Stimulated activated effector memory CD8-positive, alpha-beta T cell treated with anti-CD3 and anti-CD28 coated beads, Interleukin-12 subunit alpha, Interleukin-12 subunit beta, amount 100 ng/mL, for 72 hours (primary cell): ENCODE data around the gene PVR.
"Not testable (repeated sequence)": the region's sequence is repeated elsewhere in the genome, so short reads cannot be mapped to it uniquely, and the experiment has no call there.

Experiments
- ATAC-seq: fragments of 150-1000 bp; cut with Tn5 transposase; 2 replicates; pipeline ENCODE4 v1.10.0; 2021
- DNase-seq, 2 donors: peaks; one replicate each; pipeline ENCODE4 v3.0.0; 2021 to 2022; ENCODE audit warnings: low spot score in 2 of 2
- H3K27ac Mint-ChIP-seq: one replicate; pipeline ENCODE4 v1.8.0; 2022; ENCODE audit warnings: mild to moderate bottlenecking, mixed read lengths
- H3K36me3 Mint-ChIP-seq: one replicate; pipeline ENCODE4 v1.8.0; 2022; ENCODE audit warnings: mild to moderate bottlenecking, mixed read lengths
- H3K4me1 Mint-ChIP-seq: one replicate; pipeline ENCODE4 v1.8.0; 2022; ENCODE audit warnings: mixed read lengths
- H3K4me3 Mint-ChIP-seq: one replicate; pipeline ENCODE4 v1.8.0; 2022; ENCODE audit warnings: mild to moderate bottlenecking, mixed read lengths
- H3K9me3 Mint-ChIP-seq: one replicate; pipeline ENCODE4 v1.8.0; 2022; ENCODE audit warnings: mixed read lengths

The PVR gene, protein sequence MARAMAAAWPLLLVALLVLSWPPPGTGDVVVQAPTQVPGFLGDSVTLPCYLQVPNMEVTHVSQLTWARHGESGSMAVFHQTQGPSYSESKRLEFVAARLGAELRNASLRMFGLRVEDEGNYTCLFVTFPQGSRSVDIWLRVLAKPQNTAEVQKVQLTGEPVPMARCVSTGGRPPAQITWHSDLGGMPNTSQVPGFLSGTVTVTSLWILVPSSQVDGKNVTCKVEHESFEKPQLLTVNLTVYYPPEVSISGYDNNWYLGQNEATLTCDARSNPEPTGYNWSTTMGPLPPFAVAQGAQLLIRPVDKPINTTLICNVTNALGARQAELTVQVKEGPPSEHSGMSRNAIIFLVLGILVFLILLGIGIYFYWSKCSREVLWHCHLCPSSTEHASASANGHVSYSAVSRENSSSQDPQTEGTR

DNA sequence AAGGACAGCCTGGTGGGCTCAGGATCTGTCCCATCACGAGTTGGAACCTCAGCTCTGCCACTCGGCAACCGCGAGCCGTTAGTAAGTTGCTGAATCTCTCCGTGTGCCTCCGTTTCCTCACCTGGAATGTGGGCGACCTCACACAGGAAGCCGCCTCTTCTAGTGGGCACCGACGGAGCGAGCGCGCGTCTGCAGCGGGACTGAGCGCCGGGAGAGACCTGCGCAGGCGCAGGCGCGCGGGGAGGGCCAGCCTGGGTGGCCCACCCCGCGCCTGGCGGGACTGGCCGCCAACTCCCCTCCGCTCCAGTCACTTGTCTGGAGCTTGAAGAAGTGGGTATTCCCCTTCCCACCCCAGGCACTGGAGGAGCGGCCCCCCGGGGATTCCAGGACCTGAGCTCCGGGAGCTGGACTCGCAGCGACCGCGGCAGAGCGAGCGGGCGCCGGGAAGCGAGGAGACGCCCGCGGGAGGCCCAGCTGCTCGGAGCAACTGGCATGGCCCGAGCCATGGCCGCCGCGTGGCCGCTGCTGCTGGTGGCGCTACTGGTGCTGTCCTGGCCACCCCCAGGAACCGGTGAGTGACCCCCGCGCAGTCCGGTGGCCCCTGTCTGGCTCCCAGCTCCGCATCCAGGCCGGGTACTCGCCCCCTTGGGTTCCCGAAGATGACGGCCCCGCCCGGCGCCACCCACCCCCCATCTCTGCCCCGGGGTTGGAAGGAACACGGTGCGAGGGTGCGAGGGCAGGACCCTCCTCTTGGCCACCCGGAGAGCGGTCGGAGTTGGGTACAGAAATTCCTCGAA is at the start of gene PVR:
Gene PVR, plus strand, starts transcription at position 306 of the 797 bp plus-strand sequence. Its CDS starts 187 bp downstream, at position 493.
- DNase-seq: peak in 1 of 2 donors; percentile 59
- Mint-ChIP-seq H3K9me3 (no peaks in the 10 kb centered on the region), H3K36me3 (no peaks in the 10 kb centered on the region), H3K4me3 (peak within 1 kb of the TSS; percentile 63), H3K27ac (no peak within 1 kb of the TSS), H3K4me1 (no peaks in the 10 kb centered on the region)
- ATAC-seq: peak; percentile 82

DNA sequence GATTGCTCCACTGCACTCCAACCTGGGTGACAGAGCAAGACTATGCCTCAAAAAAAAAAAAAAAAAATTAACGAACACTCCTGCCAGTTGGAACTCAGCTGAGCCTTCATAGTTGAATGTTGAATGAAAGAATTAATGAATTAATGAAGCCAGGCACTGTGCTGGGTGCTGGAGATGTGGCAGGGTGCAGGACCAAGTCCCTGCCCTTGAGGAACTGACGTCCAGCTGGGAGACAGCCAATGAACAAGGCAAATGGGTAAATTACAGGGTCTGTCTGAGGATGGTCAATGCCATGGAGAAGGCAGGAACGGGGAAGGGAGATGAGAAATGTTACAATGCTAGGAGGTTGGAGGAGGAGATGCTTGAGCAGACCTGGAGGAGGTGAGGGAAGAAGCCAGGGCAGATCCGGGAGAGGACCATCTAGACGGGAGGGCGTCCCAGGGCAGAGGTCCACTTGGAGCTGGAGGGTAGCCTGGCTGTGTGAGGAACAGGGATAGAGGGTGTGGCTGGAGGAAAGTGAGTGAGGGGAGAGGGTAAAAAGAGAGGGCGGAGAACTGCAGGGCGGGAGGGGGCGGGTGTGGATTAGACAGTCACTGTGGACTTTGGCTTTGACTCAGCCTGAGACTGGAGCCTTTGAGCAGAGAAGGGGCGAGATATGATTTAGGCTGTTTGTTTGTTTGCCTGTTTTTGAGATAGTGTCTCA is 47.1 kb upstream of the PVR start:
- H3K4me3 Mint-ChIP-seq: no peak overlapping the region

DNA sequence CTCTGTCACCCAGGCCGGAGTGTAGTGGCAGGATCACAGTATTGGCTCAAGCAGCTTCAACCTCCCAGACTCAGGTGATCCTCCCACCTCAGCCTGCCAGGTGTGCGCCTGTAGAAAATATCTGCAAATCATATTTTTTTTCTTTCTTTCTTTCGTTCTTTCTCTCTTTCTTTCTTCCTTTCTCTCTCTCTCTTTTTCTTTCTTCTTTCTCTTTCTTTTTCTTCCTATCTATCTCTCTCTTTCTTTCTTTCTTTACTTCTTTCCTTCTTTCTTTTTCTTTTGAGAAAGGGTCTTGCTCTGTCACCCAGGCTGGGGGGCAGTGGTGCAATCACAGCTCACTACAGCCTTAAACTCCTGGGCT is 46.6 kb upstream of the PVR start:
- DNase-seq (no peak), ATAC-seq (no peak)
- peaks cover 15% of the 10 kb centered on the region for H3K9me3 Mint-ChIP-seq
- no peak overlapping the region for H3K4me3 Mint-ChIP-seq
- no peaks in the 10 kb centered on the region for H3K36me3 Mint-ChIP-seq
- no peaks in the 10 kb centered on the region for H3K4me1 Mint-ChIP-seq
- no peak overlapping the region for H3K27ac Mint-ChIP-seq

More for the DNA sequence above, 47.1 kb upstream of the PVR start:
- no peak for DNase-seq
- Mint-ChIP-seq H3K27ac (no peak overlapping the region), H3K4me1 (no peaks in the 10 kb centered on the region), H3K9me3 (peaks cover 15% of the 10 kb centered on the region), H3K36me3 (no peaks in the 10 kb centered on the region)
- no peak for ATAC-seq

DNA sequence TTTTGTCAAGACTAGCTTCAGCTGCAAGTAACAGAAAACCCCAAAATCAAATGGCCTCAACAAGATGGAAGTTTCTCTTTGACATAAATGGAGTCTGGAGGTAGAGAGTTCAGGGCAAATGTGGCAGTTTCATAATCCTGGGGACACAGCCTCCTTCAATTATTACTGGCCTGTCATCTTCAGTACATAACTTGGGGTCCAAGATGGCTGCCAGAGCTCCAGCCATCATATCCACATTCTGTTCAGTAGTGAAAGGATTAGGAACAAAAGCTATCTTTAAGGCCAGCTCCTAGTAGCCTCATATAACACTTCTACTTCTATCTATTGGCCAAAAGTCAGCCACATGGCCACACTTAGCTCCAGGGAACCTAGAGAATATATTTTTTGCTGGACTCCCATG is 45.4 kb upstream of the PVR start:
- no peaks in the 10 kb centered on the region for H3K36me3 Mint-ChIP-seq
- DNase-seq (no peak), ATAC-seq (no peak)
- no peak overlapping the region for H3K27ac Mint-ChIP-seq
- no peaks in the 10 kb centered on the region for H3K4me1 Mint-ChIP-seq
- H3K9me3 Mint-ChIP-seq: peaks cover 15% of the 10 kb centered on the region
- H3K4me3 Mint-ChIP-seq: no peak overlapping the region

DNA sequence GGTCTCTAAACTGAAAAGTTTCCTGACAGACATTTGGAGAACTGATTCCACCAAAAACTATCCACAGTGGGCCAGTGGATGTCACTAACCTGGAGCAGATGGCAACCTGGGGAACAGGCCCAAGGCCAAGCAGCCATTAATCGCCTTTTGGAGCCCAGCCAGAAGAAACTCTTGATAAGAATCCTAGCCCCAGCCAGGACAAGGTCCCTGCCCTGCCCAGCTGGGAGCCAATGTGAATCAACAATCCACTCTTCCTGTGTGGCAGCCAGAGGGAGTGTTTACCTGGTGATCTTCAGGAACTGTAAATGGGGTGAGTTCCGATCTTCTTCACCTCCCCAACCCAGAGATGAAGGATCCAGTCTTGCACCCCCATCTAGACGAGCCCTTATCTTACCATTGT is 44.8 kb upstream of the PVR start:
- Mint-ChIP-seq H3K4me1 (no peaks in the 10 kb centered on the region), H3K9me3 (peaks cover 15% of the 10 kb centered on the region), H3K36me3 (no peaks in the 10 kb centered on the region), H3K27ac (no peak overlapping the region), H3K4me3 (no peak overlapping the region)
- DNase-seq (no peak), ATAC-seq (no peak)

DNA sequence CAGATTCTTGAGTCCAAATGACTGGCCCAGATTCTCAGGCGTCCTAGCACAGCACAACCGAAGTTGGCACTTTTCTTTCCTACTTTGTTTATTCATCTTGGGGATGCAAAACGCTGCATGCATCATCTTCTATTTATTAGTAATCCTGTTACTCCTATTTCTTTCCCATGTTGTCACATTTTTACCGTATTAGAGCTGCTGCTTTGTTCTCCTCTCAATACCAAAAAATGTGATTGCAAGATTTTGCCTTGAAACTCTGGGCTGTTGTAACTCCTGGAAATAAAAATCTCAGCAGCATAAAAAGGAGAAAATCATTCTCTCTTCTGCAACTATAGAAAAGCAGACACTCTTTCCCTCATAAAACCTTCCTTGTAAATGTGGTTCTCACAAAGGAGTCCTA is 43.2 kb upstream of the PVR start:
- H3K4me3 Mint-ChIP-seq: no peak overlapping the region
- H3K36me3 Mint-ChIP-seq: no peaks in the 10 kb centered on the region
- H3K27ac Mint-ChIP-seq: no peak overlapping the region
- H3K9me3 Mint-ChIP-seq: peaks cover 14% of the 10 kb centered on the region
- ATAC-seq (no peak), DNase-seq (no peak)
- no peaks in the 10 kb centered on the region for H3K4me1 Mint-ChIP-seq

DNA sequence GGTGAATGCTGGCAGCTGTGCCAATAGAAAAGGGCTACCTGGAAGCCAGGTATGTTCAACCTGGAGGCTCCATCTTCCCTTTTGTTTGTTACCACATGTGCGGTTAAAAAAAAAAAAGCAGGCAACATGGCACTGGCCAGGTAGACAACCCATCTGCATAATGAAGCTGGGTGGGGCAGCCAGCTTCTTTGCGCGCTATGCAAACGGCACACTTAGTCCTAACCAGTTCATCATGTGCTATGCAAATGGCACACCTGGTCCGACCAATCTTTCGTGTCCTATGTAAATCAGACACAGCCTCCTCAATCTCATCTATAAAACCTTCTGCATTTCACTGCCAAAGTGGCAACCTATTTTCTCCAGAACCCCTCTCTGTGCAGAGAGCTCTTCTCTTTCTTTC is 41.6 kb upstream of the PVR start:
- H3K4me1 Mint-ChIP-seq: no peaks in the 10 kb centered on the region
- H3K36me3 Mint-ChIP-seq: no peaks in the 10 kb centered on the region
- H3K9me3 Mint-ChIP-seq: peaks cover 9% of the 10 kb centered on the region
- ATAC-seq (no peak), DNase-seq (no peak)
- H3K4me3 Mint-ChIP-seq: no peak overlapping the region
- H3K27ac Mint-ChIP-seq: no peak overlapping the region

DNA sequence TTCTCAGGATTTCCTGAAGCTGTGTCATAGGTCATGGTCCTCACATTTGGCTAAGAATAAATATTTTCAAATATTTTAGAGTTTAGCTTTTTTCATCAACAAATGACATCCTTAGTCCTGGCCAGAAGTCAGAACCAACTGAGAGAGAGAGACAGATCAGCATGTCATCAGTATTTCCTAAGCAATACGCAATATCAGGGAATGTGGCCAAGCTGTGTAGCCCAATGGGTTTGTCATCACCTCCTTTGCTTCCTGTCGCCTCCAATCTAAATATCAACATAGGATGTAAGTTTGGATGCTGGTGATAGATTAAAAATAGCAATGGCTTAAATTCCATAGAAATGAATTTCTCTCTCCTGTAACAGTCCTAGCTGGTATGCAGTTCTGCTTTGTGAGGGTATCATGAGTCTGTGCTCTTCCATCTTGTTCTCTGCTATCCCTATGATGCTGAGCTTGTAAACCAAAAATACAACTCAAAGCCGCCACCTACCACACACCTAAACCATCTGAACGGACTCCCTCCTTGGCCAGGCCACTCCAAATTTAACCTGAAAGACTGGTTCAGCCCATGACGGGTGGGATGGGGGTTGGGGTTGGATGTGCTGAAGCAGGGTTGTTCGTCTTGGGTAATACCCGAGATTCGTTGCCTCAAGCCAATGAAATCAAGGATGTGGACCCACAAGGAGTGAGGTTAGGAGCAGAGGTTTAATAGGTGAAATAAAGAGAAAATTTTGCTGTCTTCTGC is 40.3 kb upstream of the PVR start:
- DNase-seq (no peak), ATAC-seq (no peak)
- Mint-ChIP-seq H3K4me3 (no peak overlapping the region), H3K9me3 (peaks cover 12% of the 10 kb centered on the region), H3K36me3 (no peaks in the 10 kb centered on the region), H3K27ac (no peak overlapping the region), H3K4me1 (no peaks in the 10 kb centered on the region)

DNA sequence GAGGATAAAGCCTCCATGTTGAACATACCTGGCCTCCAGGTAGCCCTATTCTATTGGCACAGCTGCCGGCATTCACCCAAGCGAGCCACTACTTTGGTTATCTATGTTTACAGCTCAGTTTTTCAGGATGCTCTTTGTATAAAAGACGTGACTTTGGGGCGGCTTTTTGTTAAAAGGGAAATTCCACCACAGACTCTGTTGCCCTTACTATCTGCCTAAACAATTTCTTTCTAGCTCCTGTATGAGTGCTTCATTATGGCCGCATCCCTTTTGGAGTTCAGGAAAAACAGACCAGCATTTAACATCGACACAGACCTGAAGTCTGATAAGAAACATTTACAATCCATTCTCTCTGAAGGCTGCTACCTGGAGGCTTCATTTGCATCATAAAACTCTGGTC is 39.5 kb upstream of the PVR start:
- no peaks in the 10 kb centered on the region for H3K4me1 Mint-ChIP-seq
- no peak for DNase-seq
- H3K4me3 Mint-ChIP-seq: no peak overlapping the region
- H3K9me3 Mint-ChIP-seq: peaks cover 10% of the 10 kb centered on the region
- H3K36me3 Mint-ChIP-seq: no peaks in the 10 kb centered on the region
- no peak overlapping the region for H3K27ac Mint-ChIP-seq
- ATAC-seq: no peak

DNA sequence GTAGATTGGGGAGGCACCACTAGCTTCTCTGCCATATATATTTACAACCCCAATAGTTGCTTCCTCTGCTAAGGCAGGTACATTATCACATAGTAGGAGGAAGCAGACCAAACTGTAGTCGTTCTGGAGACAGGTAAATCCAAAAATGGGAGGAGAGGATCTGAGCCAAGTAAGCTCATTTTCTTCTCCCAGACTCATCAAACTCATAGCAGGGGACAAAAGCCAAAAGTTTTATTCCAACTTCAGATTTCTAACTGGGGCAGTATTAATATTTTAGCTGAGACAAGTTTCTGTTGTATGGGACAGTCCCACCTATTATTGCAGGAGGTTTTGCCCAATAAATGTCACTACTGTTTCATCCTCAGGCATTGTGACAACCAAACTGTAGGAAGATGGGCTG is 38.2 kb upstream of the PVR start:
- H3K27ac Mint-ChIP-seq: no peak overlapping the region
- H3K4me1 Mint-ChIP-seq: no peaks in the 10 kb centered on the region
- no peak for ATAC-seq
- H3K9me3 Mint-ChIP-seq: peaks cover 6% of the 10 kb centered on the region
- no peak for DNase-seq
- H3K4me3 Mint-ChIP-seq: no peak overlapping the region
- H3K36me3 Mint-ChIP-seq: no peaks in the 10 kb centered on the region

DNA sequence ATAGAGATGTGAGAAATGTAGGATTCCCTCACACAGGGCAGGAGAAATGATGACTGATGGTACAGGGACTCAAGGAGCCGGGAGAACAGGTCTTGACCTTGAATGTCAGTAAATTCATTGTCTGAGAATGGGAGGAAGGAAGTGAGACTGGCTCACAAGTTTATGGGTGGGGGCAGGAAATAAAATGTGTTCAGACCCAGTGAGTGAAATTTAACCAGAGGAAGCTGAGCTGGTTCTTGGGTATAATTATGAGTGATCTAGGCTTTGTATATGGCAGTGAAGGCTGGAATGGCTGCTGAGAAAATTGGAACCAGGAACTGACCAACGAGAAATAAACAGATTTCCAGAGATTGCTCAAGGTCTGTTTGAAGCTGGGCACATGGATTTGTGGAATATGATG is 36.7 kb upstream of the PVR start:
- ATAC-seq: no peak
- H3K36me3 Mint-ChIP-seq: no peaks in the 10 kb centered on the region
- H3K9me3 Mint-ChIP-seq: peaks cover 6% of the 10 kb centered on the region
- H3K27ac Mint-ChIP-seq: no peak overlapping the region
- DNase-seq: no peak
- no peak overlapping the region for H3K4me3 Mint-ChIP-seq
- no peaks in the 10 kb centered on the region for H3K4me1 Mint-ChIP-seq

DNA sequence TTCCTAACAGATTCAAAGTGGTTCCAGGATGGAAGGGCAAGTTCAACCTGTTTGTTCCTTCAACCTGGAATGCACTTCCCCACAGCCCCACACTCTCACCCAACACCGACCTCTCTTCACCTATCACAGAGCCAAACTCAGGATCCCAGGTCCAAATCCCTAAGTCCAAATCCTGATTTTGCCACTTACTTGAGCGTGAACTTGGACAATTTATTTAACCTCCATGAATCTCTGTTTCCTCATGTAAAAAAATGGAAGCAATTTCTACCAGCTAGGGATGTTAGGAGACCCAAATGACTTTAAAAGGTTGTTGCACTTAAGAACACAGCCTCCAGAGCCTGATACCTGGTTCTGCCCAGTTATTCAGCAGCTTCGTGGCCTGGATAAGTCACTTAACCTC is 35.8 kb upstream of the PVR start:
- DNase-seq (no peak), ATAC-seq (no peak)
- Mint-ChIP-seq H3K4me3 (no peak overlapping the region), H3K9me3 (peaks cover 6% of the 10 kb centered on the region), H3K4me1 (no peaks in the 10 kb centered on the region), H3K27ac (no peak overlapping the region), H3K36me3 (no peaks in the 10 kb centered on the region)

DNA sequence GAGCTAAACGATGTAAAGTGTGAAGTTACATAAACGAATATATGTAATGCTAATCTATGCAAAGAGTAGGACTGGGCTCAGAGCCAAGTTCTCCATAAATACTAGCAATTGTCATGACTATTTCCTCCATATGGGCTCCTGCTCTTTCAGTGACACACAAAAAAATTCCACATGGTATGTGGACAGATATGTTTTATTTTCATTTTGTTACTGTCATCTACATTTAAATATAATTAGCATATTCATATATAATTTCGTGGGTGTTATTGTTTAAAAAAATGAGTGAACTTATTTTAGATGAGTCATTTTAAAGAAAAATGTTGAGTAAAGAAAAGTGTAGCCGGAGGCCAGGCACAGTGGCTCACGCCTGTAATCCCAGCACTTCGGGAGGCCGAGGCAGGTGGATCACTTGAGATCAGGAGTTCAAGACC is 35.3 kb upstream of the PVR start:
- no peak overlapping the region for H3K27ac Mint-ChIP-seq
- no peaks in the 10 kb centered on the region for H3K4me1 Mint-ChIP-seq
- ATAC-seq (no peak), DNase-seq (no peak)
- peaks cover 6% of the 10 kb centered on the region for H3K9me3 Mint-ChIP-seq
- H3K36me3 Mint-ChIP-seq: no peaks in the 10 kb centered on the region
- H3K4me3 Mint-ChIP-seq: no peak overlapping the region

DNA sequence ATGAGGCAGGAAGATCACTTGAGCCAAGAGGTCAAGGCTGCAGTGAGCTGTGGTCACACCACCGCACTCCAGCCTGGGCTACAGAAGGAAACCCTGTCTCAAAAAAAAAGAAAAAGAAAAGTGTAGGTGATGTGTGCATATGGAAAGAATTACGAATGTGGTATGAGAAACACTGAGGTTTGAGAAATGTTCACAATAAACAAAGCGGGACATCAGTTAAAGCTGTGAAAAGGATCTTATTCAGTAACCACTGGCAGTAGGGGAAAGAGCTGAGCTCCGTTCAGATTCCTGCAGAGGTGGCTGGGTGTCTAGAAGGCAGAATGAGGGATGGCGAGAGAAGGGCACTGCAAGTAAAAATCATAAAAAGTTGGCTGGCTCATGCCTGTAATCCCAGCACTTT is 34.5 kb upstream of the PVR start:
- H3K9me3 Mint-ChIP-seq: peaks cover 6% of the 10 kb centered on the region
- H3K4me3 Mint-ChIP-seq: no peak overlapping the region
- no peaks in the 10 kb centered on the region for H3K36me3 Mint-ChIP-seq
- H3K4me1 Mint-ChIP-seq: no peaks in the 10 kb centered on the region
- DNase-seq (no peak), ATAC-seq (no peak)
- H3K27ac Mint-ChIP-seq: no peak overlapping the region

DNA sequence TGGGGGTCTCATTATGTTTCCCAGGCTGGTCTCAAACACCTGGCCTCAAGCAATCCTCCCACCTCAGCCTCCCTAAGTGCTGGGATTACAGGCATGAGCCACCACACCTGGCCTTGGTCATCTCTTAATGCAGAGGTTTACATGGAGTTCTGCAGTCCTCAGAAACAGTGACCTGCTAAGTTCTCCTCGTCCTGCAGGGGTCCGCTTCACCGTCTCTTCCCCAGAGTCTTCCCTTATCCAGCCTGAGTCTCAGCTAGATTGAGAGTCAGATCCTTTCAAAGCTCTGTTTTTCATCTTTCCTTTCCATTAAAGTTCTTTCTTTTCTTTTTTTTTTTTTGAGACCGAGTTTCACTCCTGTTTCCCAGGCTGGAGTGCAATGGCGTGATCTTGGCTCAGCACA is 33.2 kb upstream of the PVR start:
- not testable (repeated sequence) for ATAC-seq, H3K4me3 Mint-ChIP-seq, H3K27ac Mint-ChIP-seq, H3K9me3 Mint-ChIP-seq, H3K36me3 Mint-ChIP-seq, H3K4me1 Mint-ChIP-seq, DNase-seq
